Keratinocyte (primary cell): ENCODE data around the gene GJA3. TPM values are rescaled to one million over a fixed set of nuclear protein-coding genes. Genes with fewer than 3 reads are reported as not detected.

ENCODE experiments used
- DNase-seq: peaks from one replicate; pipeline ENCODE4 v3.0.0-alpha.2; 2011; ENCODE audit warnings: low read depth, missing footprints, low spot score
- FAIRE-seq: peaks from 2 replicates; lab custom pipeline; 2011; peaks lifted over from hg19 to GRCh38; lab: Jason Lieb, UNC
- H2AFZ ChIP-seq: 2 replicates; pipeline ENCODE4 v1.6.0; 2012; ENCODE audit warnings: low read length, control low read depth, inconsistent platforms; ENCODE audit not compliant: control insufficient read depth
- H3K27ac ChIP-seq: 2 replicates; pipeline ENCODE4 v1.5.1; 2011; ENCODE audit warnings: low read length; ENCODE audit not compliant: control insufficient read depth, insufficient read depth
- H3K27me3 ChIP-seq: 3 replicates; pipeline ENCODE4 v1.6.0; 2011; ENCODE audit warnings: low read length; ENCODE audit not compliant: control insufficient read depth, insufficient read depth; ENCODE audit errors: extremely low read depth
- H3K36me3 ChIP-seq, 2 experiments: 2 replicates in 1 of 2; 3 replicates in 1 of 2; pipeline ENCODE4 v1.5.1; 2011; ENCODE audit warnings: low read length in 2 of 2, mild to moderate bottlenecking in 1 of 2; ENCODE audit not compliant: control insufficient read depth in 2 of 2, insufficient read depth in 2 of 2; ENCODE audit errors: extremely low read depth in 1 of 2
- H3K4me1 ChIP-seq: 3 replicates; pipeline ENCODE4 v1.5.1; 2011; ENCODE audit warnings: low read length; ENCODE audit not compliant: control insufficient read depth, insufficient read depth; ENCODE audit errors: extremely low read depth
- H3K4me2 ChIP-seq: 3 replicates; pipeline ENCODE4 v1.6.0; 2011; ENCODE audit warnings: low read depth, low read length; ENCODE audit not compliant: control insufficient read depth, insufficient read depth; ENCODE audit errors: extremely low read depth
- H3K4me3 ChIP-seq, 3 experiments: fragments of 200-600 bp in 1 of 3; sonication (generic) in 1 of 3; 2 replicates in 2 of 3; 3 replicates in 1 of 3; pipeline ENCODE4 v1.5.1; 2011 to 2016; ENCODE audit warnings: low read length in 3 of 3, mild to moderate bottlenecking in 3 of 3, control low read depth in 2 of 3, inconsistent platforms in 1 of 3, low read depth in 1 of 3, mixed read lengths in 1 of 3, mixed run types in 1 of 3, moderate library complexity in 1 of 3; ENCODE audit not compliant: control insufficient read depth in 2 of 3, insufficient read depth in 2 of 3; ENCODE audit errors: extremely low read depth in 1 of 3
- H3K79me2 ChIP-seq: 2 replicates; pipeline ENCODE4 v1.6.0; 2012; ENCODE audit warnings: low read length; ENCODE audit not compliant: control insufficient read depth, insufficient read depth
- H3K9ac ChIP-seq: 3 replicates; pipeline ENCODE4 v1.6.0; 2011; ENCODE audit warnings: low read length; ENCODE audit not compliant: control insufficient read depth, insufficient read depth; ENCODE audit errors: extremely low read depth
- H3K9me1 ChIP-seq: 3 replicates; pipeline ENCODE4 v1.6.0; 2011; ENCODE audit warnings: low read length; ENCODE audit not compliant: control insufficient read depth, insufficient read depth; ENCODE audit errors: extremely low read depth
- H3K9me3 ChIP-seq: 2 replicates; pipeline ENCODE4 v1.5.1; 2012; ENCODE audit warnings: low read depth, low read length; ENCODE audit not compliant: control insufficient read depth
- H4K20me1 ChIP-seq: 3 replicates; pipeline ENCODE4 v1.6.0; 2011; ENCODE audit warnings: low read length; ENCODE audit not compliant: control insufficient read depth, insufficient read depth; ENCODE audit errors: extremely low read depth
- EZH2 ChIP-seq: IDR thresholded peaks from one replicate; pipeline ENCODE4 v1.6.1; 2012; ENCODE audit warnings: inconsistent platforms, mild to moderate bottlenecking, low read length, moderate library complexity
- dilution Hi-C: fragments of 300-500 bp; cut with MboI; formaldehyde crosslinking; loops from one replicate; pipeline ENCODE4 v1.7.0; 2020; ENCODE audit warnings: low sequenced_read_pairs; ENCODE audit not compliant: extremely low pct_ligation_motif_present
- polyA plus RNA-seq, 5 experiments: library from polyadenylated mRNA; depleted of rRNA in 3 of 5; stranded (reverse) in 3 of 5; stranded (forward) in 1 of 5; unstranded in 1 of 5; fragments of >200 nt; gene quantifications; 1 replicate in 1 of 5; 2 replicates in 3 of 5; 3 replicates in 1 of 5; pipeline versions ENCODE4 v1.2.1 to v1.2.3, GENCODE V29; 2011 to 2012; ENCODE audit warnings: missing spikeins in 2 of 5, low read depth in 1 of 5, low replicate concordance in 1 of 5
- TF ChIP-seq, protein P1 (sequence below), 3 experiments: IDR thresholded peaks in 1 of 3; conservative IDR thresholded peaks in 1 of 3; optimal IDR thresholded peaks in 1 of 3; 2 replicates in 2 of 3; 3 replicates in 1 of 3; pipeline versions ENCODE3 to v1.5.1; 2011; ENCODE audit warnings: low read length in 3 of 3, mild to moderate bottlenecking in 3 of 3, moderate library complexity in 2 of 3, control low read depth in 1 of 3, inconsistent platforms in 1 of 3; ENCODE audit not compliant: insufficient read depth in 2 of 3; ENCODE audit errors: extremely low read depth in 1 of 3

GJA3 gene
- polyA plus RNA-seq, 1 donor (not counting 4 experiments of a cell fraction or from before 2014, with no cell fraction given) = 0.09 TPM

DNA sequence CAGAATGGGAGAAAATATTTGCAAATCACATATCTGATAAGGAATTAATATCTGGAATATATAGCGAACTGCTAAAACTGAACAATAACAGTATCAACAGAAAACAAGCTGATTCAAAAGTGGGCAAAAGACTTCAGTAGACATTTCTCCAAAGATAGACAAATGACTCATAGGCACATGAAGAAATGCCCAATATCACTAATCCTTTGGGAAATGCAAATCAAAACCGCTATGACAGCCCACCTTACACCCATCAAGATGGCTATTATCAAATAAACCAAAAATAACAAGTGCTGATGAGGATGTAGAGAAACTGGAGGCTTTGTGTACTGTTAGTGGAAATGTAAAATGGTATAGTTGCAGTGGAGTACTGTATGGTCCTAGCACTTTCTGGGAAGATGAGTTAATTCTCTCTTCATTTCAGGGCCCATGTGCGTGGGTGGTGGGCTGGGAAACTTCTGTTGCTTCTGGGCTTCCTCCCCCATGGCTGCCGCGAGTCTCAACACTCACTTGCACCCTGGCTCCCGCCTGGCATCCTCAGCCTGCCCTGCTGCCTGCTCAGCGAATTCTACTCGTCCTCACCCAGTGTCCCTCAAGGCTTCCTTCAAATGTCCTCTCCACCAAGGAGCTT, 12.4 kb upstream of the GJA3 start:
- Histone ChIP-seq H3K27ac (no peak overlapping the region), H3K9ac (no peak overlapping the region), H4K20me1 (no peaks in the 10 kb centered on the region), H3K9me1 (no peaks in the 10 kb centered on the region), H3K4me1 (peaks cover 20% of the 10 kb centered on the region), H3K4me3 (no peak overlapping the region), H3K4me2 (no peak overlapping the region), H3K9me3 (no peaks in the 10 kb centered on the region), H2AFZ (no peak overlapping the region), H3K79me2 (no peaks in the 10 kb centered on the region), H3K27me3 (peaks cover 3% of the 10 kb centered on the region), H3K36me3 (no peaks in the 10 kb centered on the region)
- dilution Hi-C loops = no loop called here
- TF ChIP-seq, protein P1, sequence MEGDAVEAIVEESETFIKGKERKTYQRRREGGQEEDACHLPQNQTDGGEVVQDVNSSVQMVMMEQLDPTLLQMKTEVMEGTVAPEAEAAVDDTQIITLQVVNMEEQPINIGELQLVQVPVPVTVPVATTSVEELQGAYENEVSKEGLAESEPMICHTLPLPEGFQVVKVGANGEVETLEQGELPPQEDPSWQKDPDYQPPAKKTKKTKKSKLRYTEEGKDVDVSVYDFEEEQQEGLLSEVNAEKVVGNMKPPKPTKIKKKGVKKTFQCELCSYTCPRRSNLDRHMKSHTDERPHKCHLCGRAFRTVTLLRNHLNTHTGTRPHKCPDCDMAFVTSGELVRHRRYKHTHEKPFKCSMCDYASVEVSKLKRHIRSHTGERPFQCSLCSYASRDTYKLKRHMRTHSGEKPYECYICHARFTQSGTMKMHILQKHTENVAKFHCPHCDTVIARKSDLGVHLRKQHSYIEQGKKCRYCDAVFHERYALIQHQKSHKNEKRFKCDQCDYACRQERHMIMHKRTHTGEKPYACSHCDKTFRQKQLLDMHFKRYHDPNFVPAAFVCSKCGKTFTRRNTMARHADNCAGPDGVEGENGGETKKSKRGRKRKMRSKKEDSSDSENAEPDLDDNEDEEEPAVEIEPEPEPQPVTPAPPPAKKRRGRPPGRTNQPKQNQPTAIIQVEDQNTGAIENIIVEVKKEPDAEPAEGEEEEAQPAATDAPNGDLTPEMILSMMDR (optimal IDR thresholded peaks at IDR 0.05 in 1 of 3, IDR thresholded peaks at IDR 0.05 in 1 of 3, conservative IDR thresholded peaks at IDR 0.05 in 1 of 3; ENCODE audit: extremely low read depth in 1 of 3, insufficient read depth in 2 of 3, low read length in 3 of 3) = no peak
- TF ChIP-seq EZH2 = no peak
- DNase-seq = no peak
- FAIRE-seq = no peak

DNA sequence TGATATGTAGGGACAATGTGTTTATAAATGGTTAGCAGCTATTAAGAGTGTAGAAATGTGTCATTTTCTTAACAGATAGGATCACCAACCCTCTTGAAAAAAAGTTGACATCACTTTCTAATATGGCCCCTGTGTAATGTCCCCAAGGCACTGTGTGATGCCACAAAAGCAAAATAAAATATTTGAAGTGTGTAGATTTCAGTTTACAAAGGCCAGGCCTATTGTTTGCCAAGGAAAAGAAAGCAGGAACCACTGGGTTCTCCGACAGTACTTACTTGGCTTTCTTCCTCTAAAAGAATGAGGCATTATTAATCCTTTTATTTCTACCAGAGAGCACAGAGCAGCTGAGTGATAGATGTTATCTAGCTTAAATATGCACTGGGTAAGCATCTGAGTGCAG, 10.5 kb upstream of the GJA3 start:
- Histone ChIP-seq H3K4me2 (no peak overlapping the region), H2AFZ (no peak overlapping the region), H3K9me3 (no peaks in the 10 kb centered on the region), H4K20me1 (no peaks in the 10 kb centered on the region), H3K4me1 (peaks cover 17% of the 10 kb centered on the region), H3K79me2 (no peaks in the 10 kb centered on the region), H3K4me3 (no peak overlapping the region), H3K27me3 (no peaks in the 10 kb centered on the region), H3K27ac (no peak overlapping the region), H3K9ac (no peak overlapping the region), H3K9me1 (no peaks in the 10 kb centered on the region), H3K36me3 (no peaks in the 10 kb centered on the region)
- FAIRE-seq (no peak), DNase-seq (no peak)
- TF ChIP-seq EZH2 = no peak
- TF ChIP-seq, protein P1 (optimal IDR thresholded peaks at IDR 0.05 in 1 of 3, IDR thresholded peaks at IDR 0.05 in 1 of 3, conservative IDR thresholded peaks at IDR 0.05 in 1 of 3; ENCODE audit: extremely low read depth in 1 of 3, insufficient read depth in 2 of 3, low read length in 3 of 3) = no peak
- dilution Hi-C loops = no loop called here
